GM23338 (cell line): ENCODE results near the gene NTF3. TPM values are rescaled to one million over a fixed set of nuclear protein-coding genes. Genes with fewer than 3 reads are reported as not detected.

Experiments used
- ATAC-seq: fragments of 200-7000 bp; cut with Tn5 transposase; 3 replicates; pipeline ENCODE4 v1.9.1; 2020
- DNase-seq: peaks from one replicate; pipeline ENCODE4 v3.0.0-alpha.2; 2015; ENCODE audit warnings: low spot score
- H2AFZ ChIP-seq: fragments of 200-600 bp; sonication (generic); 2 replicates; pipeline ENCODE4 v1.8.0; 2016; ENCODE audit warnings: antibody characterized with exemption, mild to moderate bottlenecking, moderate library complexity
- H3F3A ChIP-seq: fragments of 200-600 bp; sonication (generic); replicated peaks from 2 replicates; pipeline ENCODE4 v1.8.0; 2017; ENCODE audit warnings: antibody characterized with exemption, mixed run types, low read depth
- H3K27ac ChIP-seq: fragments of 200-600 bp; sonication (generic); 2 replicates; pipeline ENCODE4 v1.6.1; 2016; ENCODE audit warnings: low read depth
- H3K27me3 ChIP-seq: fragments of 200-600 bp; sonication (generic); 2 replicates; pipeline ENCODE4 v1.8.0; 2016; ENCODE audit warnings: mild to moderate bottlenecking, mixed run types, moderate library complexity; ENCODE audit not compliant: insufficient read depth
- H3K36me3 ChIP-seq: fragments of 200-600 bp; sonication (generic); 2 replicates; pipeline ENCODE4 v1.8.0; 2016; ENCODE audit warnings: mild to moderate bottlenecking; ENCODE audit not compliant: insufficient read depth
- H3K4me1 ChIP-seq: fragments of 200-600 bp; sonication (generic); 2 replicates; pipeline ENCODE4 v1.8.0; 2016; ENCODE audit warnings: mild to moderate bottlenecking, moderate library complexity; ENCODE audit not compliant: insufficient read depth
- H3K4me2 ChIP-seq: fragments of 200-600 bp; sonication (generic); 2 replicates; pipeline ENCODE4 v1.7.1; 2017; ENCODE audit warnings: mixed run types
- H3K4me3 ChIP-seq: fragments of 200-600 bp; sonication (generic); 2 replicates; pipeline ENCODE4 v1.6.1; 2016; ENCODE audit warnings: mixed run types
- H3K79me2 ChIP-seq: fragments of 200-600 bp; sonication (generic); replicated peaks from 2 replicates; pipeline ENCODE4 v1.8.0; 2017; ENCODE audit warnings: mild to moderate bottlenecking; ENCODE audit not compliant: insufficient read depth
- H3K9me2 ChIP-seq: fragments of 200-600 bp; sonication (generic); 2 replicates; pipeline ENCODE4 v1.8.0; 2017; ENCODE audit not compliant: insufficient read depth
- H4K20me1 ChIP-seq: fragments of 200-600 bp; sonication (generic); replicated peaks from 2 replicates; pipeline ENCODE4 v1.8.0; 2017; ENCODE audit warnings: mild to moderate bottlenecking; ENCODE audit not compliant: insufficient read depth
- H3K27ac Mint-ChIP-seq: 2 replicates; pipeline ENCODE4 v1.8.0; 2020; ENCODE audit warnings: inconsistent platforms, mild to moderate bottlenecking, moderate library complexity, mixed read lengths
- H3K27me3 Mint-ChIP-seq: 3 replicates; pipeline ENCODE4 v1.8.0; 2022; ENCODE audit warnings: low read depth, mild to moderate bottlenecking, moderate library complexity, mixed read lengths, inconsistent platforms; ENCODE audit not compliant: insufficient read depth, poor library complexity
- H3K36me3 Mint-ChIP-seq: 3 replicates; pipeline ENCODE4 v1.8.0; 2021; ENCODE audit warnings: low read depth, mild to moderate bottlenecking, inconsistent platforms, moderate library complexity, mixed read lengths
- H3K4me1 Mint-ChIP-seq: 3 replicates; pipeline ENCODE4 v1.8.0; 2020; ENCODE audit warnings: mild to moderate bottlenecking, inconsistent platforms, mixed read lengths
- H3K4me3 Mint-ChIP-seq: 3 replicates; pipeline ENCODE4 v1.8.0; 2021; ENCODE audit warnings: moderate library complexity, mild to moderate bottlenecking, inconsistent platforms, mixed read lengths
- H3K9me3 Mint-ChIP-seq: 3 replicates; pipeline ENCODE4 v1.8.0; 2020; ENCODE audit warnings: moderate library complexity, mild to moderate bottlenecking, inconsistent platforms, mixed read lengths
- CTCF ChIP-seq, 2 experiments: fragments of 200-600 bp in 1 of 2; sonication (generic) in 1 of 2; conservative IDR thresholded peaks; 2 replicates each; pipeline versions ENCODE4 v1.5.1 to v1.6.1; 2016 to 2017; ENCODE audit warnings: antibody characterized with exemption in 2 of 2, low read depth in 2 of 2, mild to moderate bottlenecking in 2 of 2, moderate library complexity in 1 of 2
- ETS1 ChIP-seq: IDR thresholded peaks from 2 replicates; pipeline ENCODE4 v1.6.1; 2016; ENCODE audit warnings: antibody characterized with exemption
- EZH2phosphoT487 ChIP-seq: fragments of 200-600 bp; sonication (generic); IDR thresholded peaks from one replicate; pipeline ENCODE4 v1.8.1; 2018; ENCODE audit warnings: antibody characterized with exemption; ENCODE audit not compliant: unreplicated experiment
- JUNB ChIP-seq: IDR thresholded peaks from one replicate; pipeline ENCODE4 v1.6.1; 2016; ENCODE audit warnings: antibody characterized with exemption; ENCODE audit not compliant: unreplicated experiment
- POLR2AphosphoS5 ChIP-seq: IDR thresholded peaks from 2 replicates; pipeline ENCODE4 v1.6.1; 2016; ENCODE audit warnings: antibody characterized with exemption, low read depth
- STAT1 ChIP-seq: IDR thresholded peaks from one replicate; pipeline ENCODE4 v1.6.1; 2016; ENCODE audit warnings: antibody characterized with exemption; ENCODE audit not compliant: unreplicated experiment
- ZNF114 ChIP-seq: fragments of 250-450 bp; sonication (Bioruptor Pico); IDR thresholded peaks from 2 replicates; pipeline ENCODE4 v1.5.0; 2020; ENCODE audit warnings: mild to moderate bottlenecking, moderate library complexity
- ZNF331 ChIP-seq: fragments of 250-450 bp; sonication (Bioruptor Pico); IDR thresholded peaks from 2 replicates; pipeline ENCODE4 v1.5.0; 2020; ENCODE audit warnings: low read depth, mild to moderate bottlenecking, moderate library complexity
- ZNF462 ChIP-seq: fragments of 250-450 bp; sonication (Bioruptor Pico); IDR thresholded peaks from 2 replicates; pipeline ENCODE4 v1.5.0; 2020; ENCODE audit warnings: mild to moderate bottlenecking, moderate library complexity
- polyA plus RNA-seq: library from polyadenylated mRNA; unstranded; fragments of >200 nt; fragmentation: Nextera tagmentation; extraction: Ambion mirVana; gene quantifications from 2 replicates; pipeline ENCODE4 v1.2.1, GENCODE V29; 2016
- total RNA-seq: library from RNA; depleted of rRNA; stranded (reverse); fragments of >200 nt; shearing (Covaris generic); gene quantifications from 2 replicates; pipeline ENCODE4 v1.2.3, GENCODE V29; 2014

NTF3 gene
- total and polyA plus RNA-seq, 2 experiments from 2014 or later, result 1.2 TPM; not detected in 1

- Mint-ChIP-seq H3K4me3 (no peak overlapping the region), H3K4me1 (peaks cover 11% of the 10 kb centered on the region), H3K36me3 (no peaks in the 10 kb centered on the region; the same call in 2 of the 3 replicates), H3K9me3 (no peaks in the 10 kb centered on the region), H3K27me3 (peaks cover 15% of the 10 kb centered on the region), H3K27ac (no peak overlapping the region)
- no peak overlapping the region for H3K27ac ChIP-seq
- no peak overlapping the region for H3K4me3 ChIP-seq
- no peaks in the 10 kb centered on the region for H3K79me2 ChIP-seq
- H2AFZ ChIP-seq, result no peak overlapping the region
- no peaks in the 10 kb centered on the region for H3K36me3 ChIP-seq
- ATAC-seq (no peak), DNase-seq (no peak)
- no peaks in the 10 kb centered on the region; the same call in 1 of the 2 replicates for H4K20me1 ChIP-seq
- H3K4me2 ChIP-seq, result no peak overlapping the region
- no peaks in the 10 kb centered on the region for H3K9me2 ChIP-seq
- H3K27me3 ChIP-seq, result no peaks in the 10 kb centered on the region
- TF ChIP-seq STAT1, result no peak
- no peak for TF ChIP-seq POLR2AphosphoS5
- peaks cover 7% of the 10 kb centered on the region; the same call in 1 of the 2 replicates for H3K4me1 ChIP-seq
- no peaks in the 10 kb centered on the region for H3F3A ChIP-seq
Measured at GRCh38 chr12:5465384-5465783, 33.5 kb downstream of the NTF3 start.

- no peaks in the 10 kb centered on the region; the same call in 2 of the 3 replicates for H3K36me3 Mint-ChIP-seq
- Histone ChIP-seq H3F3A (no peaks in the 10 kb centered on the region), H3K27me3 (no peaks in the 10 kb centered on the region), H3K4me3 (no peak overlapping the region), H3K4me2 (no peak overlapping the region), H3K36me3 (no peaks in the 10 kb centered on the region), H3K79me2 (no peaks in the 10 kb centered on the region), H3K9me2 (no peaks in the 10 kb centered on the region), H4K20me1 (no peaks in the 10 kb centered on the region; the same call in 1 of the 2 replicates), H2AFZ (no peak overlapping the region), H3K27ac (no peak overlapping the region), H3K4me1 (peaks cover 7% of the 10 kb centered on the region; the same call in 1 of the 2 replicates)
- no peak overlapping the region for H3K27ac Mint-ChIP-seq
- ATAC-seq (no peak), DNase-seq (no peak)
- H3K4me3 Mint-ChIP-seq, result no peak overlapping the region
- H3K9me3 Mint-ChIP-seq, result no peaks in the 10 kb centered on the region
- TF ChIP-seq CTCF (conservative IDR thresholded peaks at IDR 0.05; ENCODE audit: low read depth in 2 of 2) (no peak), POLR2AphosphoS5 (no peak), ZNF462 (no peak), ZNF114 (CRISPR knock-in tag) (no peak), ZNF331 (CRISPR knock-in tag) (no peak), EZH2phosphoT487 (no peak), STAT1 (no peak), JUNB (no peak), ETS1 (no peak)
- peaks cover 15% of the 10 kb centered on the region for H3K27me3 Mint-ChIP-seq
- H3K4me1 Mint-ChIP-seq, result peaks cover 14% of the 10 kb centered on the region
Measured at GRCh38 chr12:5466521-5466960, 34.6 kb downstream of the NTF3 start.
